Stimulated activated CD8-positive, alpha-beta memory T cell treated with anti-CD3 and anti-CD28 coated beads, Interleukin-2, amount 100 ng/mL, for 48 hours (primary cell): Measurements from ENCODE around the gene BACH2.
"Not testable (repeated sequence)": the region's sequence is repeated elsewhere in the genome, so short reads cannot be mapped to it uniquely, and the experiment has no call there.

Experiments used
- DNase-seq, 2 donors: peaks; one replicate each; pipeline ENCODE4 v3.0.0-alpha.2; 2020; ENCODE audit warnings: low read depth in 2 of 2

BACH2 gene

GRCh38 chr6:90183587-90184333, 112.9 kb downstream of the BACH2 start:
- DNase-seq = no peak

DNA sequence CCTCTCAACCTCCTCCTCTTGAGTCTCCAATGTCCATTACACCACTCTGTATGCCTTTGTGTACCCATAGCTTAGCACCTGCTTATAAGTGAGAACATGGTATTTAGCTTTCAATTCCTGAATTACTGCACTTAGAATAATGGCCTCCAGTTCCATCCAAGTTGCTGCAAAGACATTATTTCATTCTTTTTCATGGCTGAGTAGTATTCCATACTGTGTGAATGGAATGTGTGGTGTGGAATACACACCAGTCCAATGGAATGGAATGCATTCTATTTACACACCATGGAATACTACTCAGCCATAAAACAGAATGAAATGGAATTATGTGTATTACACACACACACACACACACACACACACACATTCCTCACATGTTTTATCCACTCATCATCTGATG, 116.1 kb downstream of the BACH2 start:
- no peak for DNase-seq

DNA sequence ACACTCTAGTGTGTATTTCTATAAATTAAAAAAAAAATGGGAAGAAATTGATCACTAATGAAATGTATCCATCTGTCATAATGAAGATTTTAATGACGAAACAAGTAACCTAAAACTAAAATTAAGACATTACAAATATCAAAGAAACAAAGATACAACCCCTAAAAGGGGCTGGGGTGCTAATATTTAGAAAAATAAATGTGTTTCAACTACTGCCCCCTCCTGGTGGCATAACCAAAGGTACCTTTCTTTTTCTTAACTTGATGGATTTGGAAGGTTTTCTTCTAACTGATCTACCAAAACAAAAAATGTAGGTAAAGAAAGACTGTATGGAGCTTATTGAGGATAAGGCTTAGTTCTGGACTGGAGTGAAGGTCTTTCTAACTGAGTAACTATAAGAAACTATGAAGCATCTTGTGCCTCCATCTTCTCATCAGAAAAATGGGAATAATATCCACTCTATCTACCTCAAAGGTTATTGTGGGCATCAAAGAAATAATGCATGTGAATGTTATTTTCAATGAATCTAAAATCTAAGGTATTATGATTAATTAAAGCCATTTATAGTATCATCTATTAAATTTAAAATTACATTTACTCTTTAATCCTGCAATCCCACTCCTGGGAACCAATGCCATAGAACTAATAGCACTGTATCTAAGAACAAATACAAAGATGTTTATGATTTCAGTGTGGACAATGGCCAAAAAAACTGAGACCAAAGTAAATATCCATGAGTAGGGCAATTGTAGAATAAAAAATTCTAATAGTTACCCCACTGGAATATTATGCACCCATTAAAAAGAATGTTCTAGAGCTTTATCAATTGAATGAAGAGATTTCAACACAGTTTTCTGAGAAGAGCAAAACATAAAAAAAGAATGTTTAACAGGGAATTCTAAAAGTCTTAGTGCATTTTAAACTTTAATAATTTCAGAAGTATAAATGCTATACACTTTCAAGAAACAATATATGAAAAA, 117.2 kb downstream of the BACH2 start:
- DNase-seq = no peak

GRCh38 chr6:90178384-90178855, 118.2 kb downstream of the BACH2 start:
- DNase-seq = no peak

DNA sequence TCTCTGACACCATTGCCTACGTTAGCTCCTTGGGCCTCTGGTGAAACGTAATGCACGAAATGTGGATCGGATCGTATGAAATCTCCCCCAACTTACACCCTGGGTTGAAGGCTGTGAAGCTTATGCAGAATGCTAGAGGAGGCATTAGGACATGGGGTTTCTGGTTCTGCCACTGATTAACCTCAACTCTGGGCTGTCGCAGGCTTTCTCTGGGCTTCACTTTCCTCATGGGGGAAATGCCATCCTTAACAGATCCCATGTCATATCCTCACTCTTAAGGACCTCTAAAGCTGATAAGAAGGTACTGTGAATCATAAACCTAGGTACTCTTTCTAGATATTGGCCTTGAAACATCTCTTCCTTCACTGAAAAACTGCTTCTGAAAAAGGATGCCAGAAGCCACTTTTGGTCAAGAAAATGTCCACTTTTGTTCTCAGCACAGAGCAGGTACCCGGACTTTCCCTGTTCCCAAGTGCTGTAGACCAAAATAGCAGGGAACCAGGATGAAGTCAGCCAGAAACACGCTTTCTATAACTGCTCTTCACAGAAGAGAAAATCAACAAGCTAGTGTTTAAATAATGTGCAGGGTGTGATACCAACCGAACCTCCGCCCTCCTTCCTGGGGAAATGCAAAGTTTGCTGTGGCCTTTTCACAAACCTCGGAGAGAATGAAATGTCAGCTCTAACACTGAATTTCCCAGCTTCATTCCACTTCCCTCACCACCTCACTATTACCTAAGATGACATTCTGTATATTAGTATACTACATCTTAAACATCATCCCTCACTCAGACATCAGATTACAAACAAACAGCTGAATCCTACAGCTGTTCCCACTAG, 118.9 kb downstream of the BACH2 start:
- DNase-seq = no peak

GRCh38 chr6:90175627-90176538, 120.8 kb downstream of the BACH2 start:
- peak; percentile 48 to 60 for DNase-seq

DNA sequence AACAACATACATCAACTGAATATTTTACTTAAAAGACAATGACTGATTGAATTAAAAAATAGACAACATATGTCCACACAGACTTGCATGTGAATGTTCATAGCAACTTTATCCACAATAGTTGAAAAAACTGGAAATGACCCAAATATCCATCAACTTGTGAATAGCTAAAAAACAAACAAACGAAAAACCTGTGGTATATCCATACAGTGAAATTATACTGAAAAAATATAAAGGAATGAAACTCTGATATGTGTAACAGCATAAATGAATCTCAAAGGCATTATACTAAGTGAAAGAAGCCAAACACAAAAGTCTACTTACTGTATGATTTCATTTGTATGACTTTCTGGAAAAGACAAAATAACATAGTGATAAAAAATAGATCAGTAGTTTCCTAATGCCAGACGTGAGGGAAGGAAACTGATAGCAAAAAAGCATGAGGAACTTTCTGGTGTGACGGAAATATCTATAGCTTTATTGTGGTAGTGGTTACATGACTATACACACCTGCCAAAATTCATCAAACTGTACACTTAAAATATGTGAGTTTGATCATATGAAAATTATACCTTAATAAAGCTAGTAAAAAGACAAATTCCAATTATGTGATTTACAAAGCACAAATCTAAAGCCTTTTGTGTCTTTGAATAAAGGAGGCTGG, 123.2 kb downstream of the BACH2 start:
- no peak for DNase-seq

DNA sequence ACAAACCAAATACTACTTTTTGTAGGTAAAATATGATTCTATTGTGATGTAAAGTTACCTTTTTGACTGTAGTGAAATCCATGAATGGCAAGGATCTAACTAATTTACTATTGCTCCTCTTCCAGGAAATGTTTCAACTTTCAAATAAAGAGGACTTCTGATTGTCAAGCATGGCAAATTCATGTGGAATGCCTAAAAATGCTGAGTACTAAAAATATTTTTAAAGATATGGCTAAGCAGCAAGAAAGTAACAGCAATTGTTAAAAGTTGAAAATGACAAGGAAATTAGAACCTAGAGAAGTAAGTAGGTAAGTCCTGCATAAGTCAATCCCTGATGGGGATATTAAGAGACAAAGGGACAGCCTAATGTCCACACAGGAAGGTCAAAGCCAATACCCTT, 126.0 kb downstream of the BACH2 start:
- DNase-seq = no peak

- no peak for DNase-seq
Measured at GRCh38 chr6:90169374-90169773, 127.3 kb downstream of the BACH2 start.

DNA sequence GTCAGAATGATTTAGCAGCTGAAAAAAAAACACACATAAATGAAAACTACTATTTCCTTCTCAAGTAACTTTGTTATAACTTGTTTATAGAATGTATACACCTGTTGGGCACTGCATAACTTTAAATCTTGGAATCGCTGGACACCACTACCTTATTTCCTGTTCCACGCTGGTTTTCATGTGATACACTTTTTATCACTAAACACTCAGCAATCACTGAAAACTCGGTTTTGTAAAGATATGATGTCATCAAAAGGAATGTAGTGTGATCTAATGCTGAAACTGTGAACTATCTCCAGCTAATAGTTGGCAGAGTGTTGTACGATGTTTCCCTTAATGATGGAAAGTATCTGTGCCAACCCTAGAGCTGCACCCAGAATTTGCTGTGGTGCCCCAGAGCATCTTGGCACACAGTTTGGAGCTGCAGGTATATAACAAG, 127.9 kb downstream of the BACH2 start:
- DNase-seq = no peak

DNA sequence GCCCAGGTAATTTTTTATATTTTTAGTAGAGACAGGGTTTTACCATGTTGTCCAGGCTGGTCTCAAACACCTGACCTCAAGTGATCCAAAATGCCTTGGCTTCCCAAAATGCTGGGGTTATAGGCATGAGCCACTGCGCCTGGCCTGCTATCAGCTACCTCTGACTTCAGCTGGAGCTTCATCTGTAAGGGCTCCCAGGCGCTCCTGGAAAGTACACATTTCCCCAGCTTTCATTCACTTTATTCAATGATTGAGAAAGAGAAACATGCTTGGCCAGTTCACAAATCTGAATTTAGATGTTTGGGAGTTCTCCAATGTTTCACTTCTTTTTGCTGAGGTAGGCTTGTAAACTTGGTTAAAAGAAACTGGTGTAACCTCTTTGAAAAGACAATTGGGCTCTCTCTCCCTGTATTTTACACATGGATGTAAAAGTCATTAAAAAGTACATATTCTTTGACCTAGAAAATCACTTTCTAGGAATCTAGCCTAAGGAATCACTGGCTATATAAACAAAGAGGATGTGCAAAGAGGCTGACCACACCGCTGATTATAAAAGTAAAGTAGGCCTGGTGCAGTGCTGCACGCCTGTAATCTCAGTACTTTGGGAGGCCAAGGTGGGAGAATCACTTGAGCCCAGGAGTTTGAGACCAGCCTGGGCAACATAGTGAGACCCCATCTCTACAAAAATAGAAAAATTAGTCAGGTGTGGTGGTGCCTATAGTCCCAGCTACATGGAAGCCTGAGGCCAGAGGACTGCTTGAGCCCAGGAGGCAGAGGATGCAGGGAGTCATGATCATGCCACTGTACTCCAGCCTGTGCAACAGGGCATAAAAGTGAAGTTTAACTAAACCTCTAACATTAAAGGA, 128.9 kb downstream of the BACH2 start:
- DNase-seq = no peak

DNA sequence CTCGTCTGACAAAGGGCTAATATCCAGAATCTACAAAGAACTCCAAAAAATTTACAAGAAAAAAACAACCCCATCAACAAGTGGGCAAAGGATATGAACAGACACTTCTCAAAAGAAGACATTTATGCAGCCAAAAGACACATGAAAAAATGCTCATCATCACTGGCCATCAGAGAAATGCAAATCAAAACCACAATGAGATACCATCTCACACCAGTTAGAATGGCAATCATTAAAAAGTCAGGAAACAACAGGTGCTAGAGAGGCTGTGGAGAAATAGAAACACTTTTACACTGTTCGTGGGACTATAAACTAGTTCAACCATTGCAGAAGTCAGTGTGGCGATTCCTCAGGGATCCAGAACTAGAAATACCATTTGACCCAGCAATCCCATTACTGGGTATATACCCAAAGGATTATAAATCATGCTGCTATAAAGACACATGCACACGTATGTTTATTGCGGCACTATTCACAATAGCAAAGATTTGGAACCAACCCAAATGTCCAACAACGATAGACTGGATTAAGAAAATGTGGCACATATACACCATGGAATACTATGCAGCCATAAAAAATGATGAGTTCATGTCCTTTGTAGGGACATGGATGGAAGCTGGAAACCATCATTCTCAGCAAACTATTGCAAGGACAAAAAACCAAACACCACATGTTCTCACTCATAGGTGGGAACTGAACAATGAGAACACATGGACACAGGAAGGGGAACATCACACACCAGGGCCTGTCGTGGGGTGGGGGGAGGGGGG, 130.3 kb downstream of the BACH2 start:
- DNase-seq = not testable (repeated sequence)

DNA sequence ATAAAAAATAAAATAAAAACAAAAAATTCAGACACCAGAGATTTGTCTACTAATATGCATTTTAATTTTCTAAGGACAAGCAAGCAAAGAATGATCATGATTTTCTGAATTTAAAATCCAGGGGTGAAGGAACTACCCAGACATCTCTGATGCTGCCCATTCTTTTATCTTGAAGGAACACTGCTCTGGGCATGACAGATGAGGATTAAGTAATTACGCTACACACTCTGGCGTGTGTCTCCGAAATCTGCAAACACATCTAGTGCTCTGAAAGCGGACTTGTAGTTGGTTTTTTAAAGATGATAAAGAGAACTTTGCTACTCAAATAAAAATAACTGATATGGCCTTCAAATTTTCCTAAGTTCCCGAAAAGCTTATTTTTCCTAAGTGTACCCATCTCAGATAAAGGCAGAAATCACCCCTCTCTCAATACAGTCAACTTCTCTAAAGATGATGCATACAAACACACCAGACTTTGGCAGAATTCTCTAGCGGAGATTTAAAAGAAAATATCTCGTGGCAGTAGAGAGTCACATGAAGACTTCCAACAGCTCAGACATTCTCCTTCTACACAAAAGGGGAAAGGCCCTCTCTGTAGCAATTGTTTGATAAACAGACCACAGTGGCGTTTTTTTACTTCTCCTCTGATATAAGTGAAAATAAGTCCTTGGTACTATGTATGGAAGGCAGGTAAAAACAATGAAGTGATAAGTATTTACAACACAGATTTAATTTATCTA, 133.8 kb downstream of the BACH2 start:
- DNase-seq = no peak

- DNase-seq = no peak
Measured at GRCh38 chr6:90160013-90160412, 136.6 kb downstream of the BACH2 start.

GRCh38 chr6:90159452-90159851, 137.2 kb downstream of the BACH2 start:
- no peak for DNase-seq

GRCh38 chr6:90158936-90159335, 137.7 kb downstream of the BACH2 start:
- no peak for DNase-seq

GRCh38 chr6:90157441-90157840, 139.2 kb downstream of the BACH2 start:
- DNase-seq = no peak

GRCh38 chr6:90156861-90157260, 139.8 kb downstream of the BACH2 start:
- DNase-seq = no peak
